HCT116 (cell line): ENCODE measurements around the gene ECT2. TPM values are rescaled to one million over a fixed set of nuclear protein-coding genes. Genes with fewer than 3 reads are reported as not detected.

ENCODE experiments used
- ATAC-seq: fragments of 200-7000 bp; cut with Tn5 transposase; 2 replicates; pipeline ENCODE4 v1.9.1; 2020; ENCODE audit warnings: mild to moderate bottlenecking, moderate library complexity
- BruUV-seq: library from RNA; stranded (reverse); fragments of 400-500 nt; replicated peaks from 2 replicates; lab custom pipeline; 2021; lab: Mats Ljungman, UMichigan
- CTCF ChIA-PET: fragments of 300-600 bp; sonication (Branson Sonifier 250); formaldehyde crosslinking; loops from one replicate; lab custom pipeline; 2021; ENCODE audit warnings: antibody characterized with exemption; lab: Charles Lee
- POLR2A ChIA-PET: fragments of 300-600, 350-600 bp; sonication (Branson Sonifier 250); formaldehyde crosslinking; loops from one replicate; lab custom pipeline; 2021; ENCODE audit warnings: antibody characterized with exemption; lab: Charles Lee
- RAD21 ChIA-PET, 2 experiments: fragments of 300-600 bp; sonication (Branson Sonifier 250); formaldehyde crosslinking; loops; one replicate each; lab custom pipeline; 2023; ENCODE audit warnings: low total read pairs in 2 of 2; ENCODE audit not compliant: uncharacterized antibody in 2 of 2, unreplicated experiment in 2 of 2, low non-redundant PET in 1 of 2; lab: Charles Lee
- DNase-seq: peaks from one replicate; pipeline ENCODE4 v3.0.0-alpha.2; 2010; ENCODE audit warnings: low read depth, low spot score
- H2AFZ ChIP-seq: fragments of 200-600 bp; shearing (Covaris generic), sonication (generic); 2 replicates; pipeline ENCODE4 v1.6.1; 2017; ENCODE audit warnings: low read depth, mixed run types, mixed read lengths, antibody characterized with exemption, low read length; ENCODE audit not compliant: poor library complexity, severe bottlenecking
- H3K27ac ChIP-seq: 2 replicates; pipeline ENCODE4 v1.5.1; 2012; ENCODE audit warnings: low read depth, low read length
- H3K27me3 ChIP-seq: fragments of 200-600 bp; sonication (generic); 2 replicates; pipeline ENCODE4 v1.6.1; 2016; ENCODE audit warnings: mixed run types, low read length, mixed read lengths; ENCODE audit not compliant: insufficient read depth
- H3K36me3 ChIP-seq, 2 experiments: fragments of 200-500 bp in 1 of 2; fragments of 200-600 bp in 1 of 2; sonication (Bioruptor generic) in 1 of 2; sonication (generic) in 1 of 2; 2 replicates each; pipeline versions ENCODE4 v1.5.1 to v1.6.1; 2014 to 2016; ENCODE audit warnings: low read length in 2 of 2, inconsistent platforms in 1 of 2, mixed read lengths in 1 of 2, mixed run types in 1 of 2; ENCODE audit not compliant: insufficient read depth in 2 of 2, control insufficient read depth in 1 of 2
- H3K4me1 ChIP-seq, 2 experiments: fragments of 200-600 bp in 1 of 2; sonication (generic) in 1 of 2; 2 replicates each; pipeline versions ENCODE4 v1.5.1 to v1.6.1; 2012 to 2017; ENCODE audit warnings: low read length in 2 of 2, inconsistent platforms in 1 of 2, mild to moderate bottlenecking in 1 of 2, mixed read lengths in 1 of 2, mixed run types in 1 of 2, moderate library complexity in 1 of 2; ENCODE audit not compliant: insufficient read depth in 2 of 2, control insufficient read depth in 1 of 2
- H3K4me2 ChIP-seq: fragments of 200-600 bp; sonication (generic); 2 replicates; pipeline ENCODE4 v1.6.1; 2017; ENCODE audit warnings: mixed run types, low read length, mixed read lengths
- H3K4me3 ChIP-seq, 2 experiments: fragments of 200-600 bp in 1 of 2; sonication (generic) in 1 of 2; replicated peaks in 1 of 2; 2 replicates each; pipeline ENCODE4 v1.5.1; 2011 to 2016; ENCODE audit warnings: low read length in 2 of 2, control low read depth in 1 of 2, low read depth in 1 of 2, mild to moderate bottlenecking in 1 of 2, mixed read lengths in 1 of 2, mixed run types in 1 of 2
- H3K79me2 ChIP-seq: fragments of 200-600 bp; sonication (generic); 2 replicates; pipeline ENCODE4 v1.6.1; 2017; ENCODE audit warnings: mild to moderate bottlenecking, mixed run types, low read length, moderate library complexity, mixed read lengths; ENCODE audit not compliant: insufficient read depth
- H3K9ac ChIP-seq: fragments of 200-600 bp; sonication (generic); 2 replicates; pipeline ENCODE4 v1.6.1; 2016; ENCODE audit warnings: low read length, mixed read lengths
- H3K9me2 ChIP-seq: fragments of 200-600 bp; sonication (generic), shearing (Covaris generic); 2 replicates; pipeline ENCODE4 v1.6.1; 2017; ENCODE audit warnings: mixed run types, mild to moderate bottlenecking, moderate library complexity; ENCODE audit not compliant: insufficient read depth
- H3K9me3 ChIP-seq, 2 experiments: fragments of 200-500 bp in 1 of 2; fragments of 200-600 bp in 1 of 2; sonication (Bioruptor generic) in 1 of 2; sonication (generic) in 1 of 2; 2 replicates each; pipeline ENCODE4 v1.6.1; 2014 to 2017; ENCODE audit warnings: low read length in 2 of 2, mixed read lengths in 2 of 2, inconsistent platforms in 1 of 2, low read depth in 1 of 2, mild to moderate bottlenecking in 1 of 2, mixed run types in 1 of 2, moderate library complexity in 1 of 2; ENCODE audit not compliant: control insufficient read depth in 1 of 2, insufficient read depth in 1 of 2
- H4K20me1 ChIP-seq: fragments of 200-600 bp; sonication (generic), shearing (Covaris generic); 2 replicates; pipeline ENCODE4 v1.6.1; 2017; ENCODE audit warnings: mixed run types, mild to moderate bottlenecking, moderate library complexity; ENCODE audit not compliant: insufficient read depth
- ATF3 ChIP-seq: IDR thresholded peaks from 2 replicates; pipeline ENCODE4 v1.6.1; 2012
- CBX3 ChIP-seq: IDR thresholded peaks from 2 replicates; pipeline ENCODE4 v1.6.1; 2012; ENCODE audit warnings: low read depth
- CEBPB ChIP-seq: IDR thresholded peaks from 2 replicates; pipeline ENCODE4 v1.6.1; 2012; ENCODE audit warnings: low read depth
- CTCF ChIP-seq, 3 experiments: fragments of 200-600 bp in 1 of 3; sonication (generic) in 1 of 3; IDR thresholded peaks in 2 of 3; conservative IDR thresholded peaks in 1 of 3; 2 replicates each; pipeline ENCODE4 v1.5.1; 2012 to 2017; ENCODE audit warnings: low read depth in 2 of 3, low read length in 2 of 3, antibody characterized with exemption in 1 of 3, borderline replicate concordance in 1 of 3, control low read depth in 1 of 3, mild to moderate bottlenecking in 1 of 3, mixed read lengths in 1 of 3, mixed run types in 1 of 3, moderate library complexity in 1 of 3; ENCODE audit not compliant: insufficient read depth in 1 of 3
- EGR1 ChIP-seq: IDR thresholded peaks from 2 replicates; pipeline ENCODE4 v1.6.1; 2012; ENCODE audit warnings: low read depth
- ELF1 ChIP-seq: IDR thresholded peaks from 2 replicates; pipeline ENCODE4 v1.6.1; 2012; ENCODE audit warnings: low read depth, borderline replicate concordance
- EZH2 ChIP-seq: fragments of 200-600 bp; sonication (generic); IDR thresholded peaks from 2 replicates; pipeline ENCODE4 v1.6.1; 2017; ENCODE audit warnings: antibody characterized with exemption, mixed run types
- FOSL1 ChIP-seq: IDR thresholded peaks from 2 replicates; pipeline ENCODE4 v1.6.1; 2012; ENCODE audit warnings: low read depth
- JUND ChIP-seq: IDR thresholded peaks from 2 replicates; pipeline ENCODE4 v1.6.1; 2012
- MAX ChIP-seq: IDR thresholded peaks from 2 replicates; pipeline ENCODE4 v1.6.1; 2012
- POLR2AphosphoS5 ChIP-seq: IDR thresholded peaks from 2 replicates; pipeline ENCODE4 v1.6.1; 2011; ENCODE audit warnings: mild to moderate bottlenecking, low read depth, low read length, moderate library complexity
- RAD21 ChIP-seq: IDR thresholded peaks from 2 replicates; pipeline ENCODE4 v1.6.1; 2012; ENCODE audit warnings: low read depth, mild to moderate bottlenecking
- REST ChIP-seq: IDR thresholded peaks from 2 replicates; pipeline ENCODE4 v1.6.1; 2012; ENCODE audit warnings: low read depth
- SIN3A ChIP-seq: IDR thresholded peaks from 2 replicates; pipeline ENCODE4 v1.6.1; 2012; ENCODE audit warnings: low read depth
- SP1 ChIP-seq: IDR thresholded peaks from 2 replicates; pipeline ENCODE4 v1.6.1; 2012; ENCODE audit warnings: low read depth
- TCF7L2 ChIP-seq: IDR thresholded peaks from 2 replicates; pipeline ENCODE4 v1.7.0; 2011; ENCODE audit warnings: borderline replicate concordance, inconsistent platforms; ENCODE audit not compliant: insufficient read depth, insufficient read length; ENCODE audit errors: extremely low read depth
- YY1 ChIP-seq: IDR thresholded peaks from 2 replicates; pipeline ENCODE4 v1.6.1; 2011; ENCODE audit warnings: low read length, low read depth, moderate library complexity, mild to moderate bottlenecking; ENCODE audit not compliant: insufficient replicate concordance; ENCODE audit errors: extremely low read depth
- ZBTB33 ChIP-seq: IDR thresholded peaks from 2 replicates; pipeline ENCODE4 v1.6.1; 2011; ENCODE audit warnings: mild to moderate bottlenecking, low read length, moderate library complexity; ENCODE audit not compliant: insufficient replicate concordance; ENCODE audit errors: extremely low read depth
- ZFX ChIP-seq: fragments of 450-650 bp; IDR thresholded peaks from 2 replicates; pipeline ENCODE4 v1.6.1; 2017
- ZNF274 ChIP-seq: fragments of 200-500 bp; sonication (Bioruptor generic); IDR thresholded peaks from 2 replicates; pipeline ENCODE4 v1.6.1; 2014; ENCODE audit warnings: mild to moderate bottlenecking, low read depth, low read length, inconsistent platforms
- intact Hi-C: fragments of 100-400 bp; cut with micrococcal nuclease; formaldehyde crosslinking; loops from 2 replicates; pipeline ENCODE4 v1.10.0; 2022
- total RNA-seq: library from RNA; stranded (reverse); gene quantifications from one replicate; pipeline ENCODE4 v1.2.1, GENCODE V29; 2021; ENCODE audit not compliant: unreplicated experiment

ECT2 gene
- total RNA-seq, 1 experiment from 2014 or later, result 95.6 TPM

- intact Hi-C loops, result no loop called here
- CTCF ChIA-PET, result no interaction called here
- Histone ChIP-seq H3K36me3 (peaks cover 31 to 32% of the 10 kb centered on the region in 2 experiments), H3K4me1 (no peaks in the 10 kb centered on the region), H3K4me2 (no peak overlapping the region), H3K9ac (no peak overlapping the region), H2AFZ (no peak overlapping the region), H3K9me2 (no peaks in the 10 kb centered on the region), H3K27ac (no peak overlapping the region), H3K27me3 (no peaks in the 10 kb centered on the region), H3K9me3 (no peaks in the 10 kb centered on the region), H3K4me3 (no peak overlapping the region), H4K20me1 (no peaks in the 10 kb centered on the region), H3K79me2 (0 out of 2 replicates have a peak, but pooled peaks cover 5% of the 10 kb centered on the region)
- no peak for TF ChIP-seq SP1
- no peak for TF ChIP-seq ZBTB33
- TF ChIP-seq YY1, result no peak
- no peak for TF ChIP-seq EGR1
- no peak for TF ChIP-seq JUND
- no peak for TF ChIP-seq MAX
- no peak for TF ChIP-seq ATF3
- no peak for TF ChIP-seq REST
- no peak for TF ChIP-seq CBX3
- TF ChIP-seq TCF7L2, result no peak
- TF ChIP-seq ZFX, result no peak
- no peak for TF ChIP-seq CTCF (IDR thresholded peaks at IDR 0.05 in 2 of 3, conservative IDR thresholded peaks at IDR 0.05 in 1 of 3; ENCODE audit: borderline replicate concordance in 1 of 3, insufficient read depth in 1 of 3, low read depth in 2 of 3, low read length in 2 of 3)
- no peak for TF ChIP-seq POLR2AphosphoS5
- no peak for TF ChIP-seq RAD21
- no peak for TF ChIP-seq CEBPB
- TF ChIP-seq ZNF274, result no peak
- TF ChIP-seq FOSL1, result no peak
- TF ChIP-seq SIN3A, result no peak
- TF ChIP-seq ELF1, result no peak
- no peak for TF ChIP-seq EZH2
- BruUV-seq, result no TSS peak
- RAD21 ChIA-PET, result no interaction called here
- DNase-seq (no peak), ATAC-seq (no peak)
- POLR2A ChIA-PET, result no interaction called here
Observed at GRCh38 chr3:172811099-172811498, 60.6 kb downstream of the ECT2 start.
